IMR-90 (cell line): Measurements from ENCODE around the gene SUN1. TPM values are rescaled to one million over a fixed set of nuclear protein-coding genes. Genes with fewer than 3 reads are reported as not detected.

Experiments used
- ATAC-seq: fragments of 200-7000 bp; cut with Tn5 transposase; 2 replicates; pipeline ENCODE4 v1.9.1; 2020; ENCODE audit warnings: low read depth, mild to moderate bottlenecking, moderate library complexity
- BruUV-seq: library from RNA; stranded (reverse); fragments of 400-500 nt; replicated peaks from 2 replicates; lab custom pipeline; 2021; lab: Mats Ljungman, UMichigan
- CTCF ChIA-PET: fragments of 300-600 bp; formaldehyde crosslinking; extraction: SDS; loops from one replicate; lab custom pipeline; 2021; ENCODE audit warnings: antibody characterized with exemption; lab: Yijun Ruan, JAX
- POLR2A ChIA-PET: fragments of 300-600 bp; sonication (Branson Sonifier 250); formaldehyde crosslinking; loops from one replicate; lab custom pipeline; 2022; ENCODE audit warnings: antibody characterized with exemption; ENCODE audit not compliant: unreplicated experiment; lab: Charles Lee
- DNase-seq: peaks from one replicate; pipeline ENCODE4 v3.0.0; 2013
- H2AFZ ChIP-seq: replicated peaks from 2 replicates; pipeline ENCODE3; 2013; ENCODE audit warnings: low read length, mild to moderate bottlenecking; ENCODE audit not compliant: poor library complexity
- H2AK5ac ChIP-seq: 2 replicates; pipeline ENCODE4 v1.6.1; 2013; ENCODE audit warnings: low read depth, low read length, inconsistent platforms
- H2AK9ac ChIP-seq: replicated peaks from 2 replicates; pipeline ENCODE3; 2013; ENCODE audit warnings: mild to moderate bottlenecking, low read depth, low read length, moderate library complexity; ENCODE audit not compliant: poor library complexity
- H2BK120ac ChIP-seq: 2 replicates; pipeline ENCODE4 v1.6.1; 2013; ENCODE audit warnings: low read depth, low read length, inconsistent platforms
- H2BK15ac ChIP-seq: 3 replicates; pipeline ENCODE4 v1.6.1; 2013; ENCODE audit warnings: low read depth, low read length, inconsistent platforms
- H2BK20ac ChIP-seq: 2 replicates; pipeline ENCODE4 v1.6.1; 2013; ENCODE audit warnings: low read depth, mild to moderate bottlenecking, inconsistent platforms, low read length, moderate library complexity
- H2BK5ac ChIP-seq: 2 replicates; pipeline ENCODE4 v1.6.1; 2013; ENCODE audit warnings: mild to moderate bottlenecking, low read depth, low read length, inconsistent platforms; ENCODE audit not compliant: poor library complexity, severe bottlenecking
- H3K14ac ChIP-seq: replicated peaks from 2 replicates; pipeline ENCODE4 v1.6.1; 2013; ENCODE audit warnings: low read depth, low read length, inconsistent platforms
- H3K18ac ChIP-seq: 2 replicates; pipeline ENCODE4 v1.6.1; 2013; ENCODE audit warnings: low read depth, low read length, control low read depth
- H3K23ac ChIP-seq: 2 replicates; pipeline ENCODE4 v1.6.1; 2013; ENCODE audit warnings: low read depth, low read length, inconsistent platforms
- H3K27ac ChIP-seq: 2 replicates; pipeline ENCODE4 v1.5.1; 2013; ENCODE audit warnings: mild to moderate bottlenecking, control low read depth, low read length; ENCODE audit not compliant: insufficient read depth
- H3K27me3 ChIP-seq: 2 replicates; pipeline ENCODE4 v1.6.1; 2013; ENCODE audit warnings: low read length; ENCODE audit not compliant: control insufficient read depth, insufficient read depth
- H3K36me3 ChIP-seq: 2 replicates; pipeline ENCODE4 v1.6.1; 2013; ENCODE audit warnings: low read length, mixed read lengths; ENCODE audit not compliant: control insufficient read depth, insufficient read depth
- H3K4ac ChIP-seq: 2 replicates; pipeline ENCODE4 v1.6.1; 2013; ENCODE audit warnings: low read depth, low read length, inconsistent platforms
- H3K4me1 ChIP-seq: 2 replicates; pipeline ENCODE4 v1.6.1; 2013; ENCODE audit warnings: low read length, mixed read lengths; ENCODE audit not compliant: control insufficient read depth, insufficient read depth
- H3K4me2 ChIP-seq: 2 replicates; pipeline ENCODE4 v1.6.1; 2013; ENCODE audit warnings: low read depth, mild to moderate bottlenecking, control low read depth, low read length, moderate library complexity
- H3K4me3 ChIP-seq: 2 replicates; pipeline ENCODE4 v1.5.1; 2013; ENCODE audit warnings: low read depth, mild to moderate bottlenecking, control low read depth, low read length, moderate library complexity; ENCODE audit not compliant: insufficient read depth
- H3K56ac ChIP-seq: 2 replicates; pipeline ENCODE4 v1.6.1; 2013; ENCODE audit warnings: low read length, inconsistent platforms; ENCODE audit not compliant: insufficient read depth; ENCODE audit errors: extremely low read depth
- H3K79me1 ChIP-seq, 2 experiments: 2 replicates each; pipeline ENCODE4 v1.6.1; 2013; ENCODE audit warnings: low read length in 2 of 2, inconsistent platforms in 1 of 2, low read depth in 1 of 2
- H3K9ac ChIP-seq: 2 replicates; pipeline ENCODE4 v1.6.1; 2013; ENCODE audit warnings: low read depth, low read length, control low read depth
- H3K9me1 ChIP-seq: 2 replicates; pipeline ENCODE4 v1.6.1; 2013; ENCODE audit warnings: low read length, inconsistent platforms; ENCODE audit not compliant: insufficient read depth
- H3K9me3 ChIP-seq: 2 replicates; pipeline ENCODE4 v1.6.1; 2013; ENCODE audit warnings: low read length; ENCODE audit not compliant: control insufficient read depth, insufficient read depth
- H4K20me1 ChIP-seq: 2 replicates; pipeline ENCODE4 v1.6.1; 2013; ENCODE audit warnings: low read length, inconsistent platforms; ENCODE audit not compliant: insufficient read depth
- H4K5ac ChIP-seq: 2 replicates; pipeline ENCODE4 v1.6.1; 2013; ENCODE audit warnings: mild to moderate bottlenecking, low read depth, low read length, control low read depth
- H4K8ac ChIP-seq, 2 experiments: 2 replicates each; pipeline ENCODE4 v1.6.1; 2013; ENCODE audit warnings: low read depth in 2 of 2, low read length in 2 of 2, control low read depth in 1 of 2, inconsistent platforms in 1 of 2
- H4K91ac ChIP-seq: 2 replicates; pipeline ENCODE4 v1.6.1; 2013; ENCODE audit warnings: low read depth, low read length, inconsistent platforms; ENCODE audit not compliant: insufficient read depth
- BHLHE40 ChIP-seq: fragments of 150-350 bp; IDR thresholded peaks from 2 replicates; pipeline ENCODE4 v1.6.1; 2016; ENCODE audit warnings: mild to moderate bottlenecking, low read depth, low read length
- CEBPB ChIP-seq: IDR thresholded peaks from 2 replicates; pipeline ENCODE4 v1.6.1; 2012; ENCODE audit warnings: low read depth, low read length, improper control_type of control experiment
- CHD1 ChIP-seq: IDR thresholded peaks from 2 replicates; pipeline ENCODE4 v1.6.1; 2012; ENCODE audit warnings: low read depth, low read length, improper control_type of control experiment
- CTCF ChIP-seq: conservative IDR thresholded peaks from 2 replicates; pipeline ENCODE4 v1.5.1; 2012; ENCODE audit warnings: mild to moderate bottlenecking, low read depth, low read length, improper control_type of control experiment
- ELK1 ChIP-seq: fragments of 150-350 bp; IDR thresholded peaks from 2 replicates; pipeline ENCODE4 v1.6.1; 2016; ENCODE audit warnings: low read depth, mild to moderate bottlenecking, low read length, moderate library complexity, borderline replicate concordance
- FOS ChIP-seq: fragments of 150-350 bp; IDR thresholded peaks from 2 replicates; pipeline ENCODE4 v1.6.1; 2016; ENCODE audit warnings: low read depth, low read length
- MAFK ChIP-seq: IDR thresholded peaks from 2 replicates; pipeline ENCODE4 v1.6.1; 2012; ENCODE audit warnings: low read depth, low read length, improper control_type of control experiment
- MAZ ChIP-seq: IDR thresholded peaks from 2 replicates; pipeline ENCODE4 v1.6.1; 2012; ENCODE audit warnings: low read depth, mild to moderate bottlenecking, low read length, improper control_type of control experiment, moderate library complexity, borderline replicate concordance
- MXI1 ChIP-seq: IDR thresholded peaks from 2 replicates; pipeline ENCODE4 v1.6.1; 2012; ENCODE audit warnings: low read depth, mild to moderate bottlenecking, low read length, moderate library complexity, borderline replicate concordance
- NFE2L2 ChIP-seq: fragments of 150-350 bp; IDR thresholded peaks from 2 replicates; pipeline ENCODE4 v1.6.1; 2016; ENCODE audit warnings: low read depth, mild to moderate bottlenecking, low read length
- POLR2A ChIP-seq: IDR thresholded peaks from 2 replicates; pipeline ENCODE4 v1.6.1; 2012; ENCODE audit warnings: mild to moderate bottlenecking, low read depth, low read length
- RAD21 ChIP-seq: IDR thresholded peaks from 2 replicates; pipeline ENCODE4 v1.6.1; 2012; ENCODE audit warnings: low read length, improper control_type of control experiment
- RCOR1 ChIP-seq: IDR thresholded peaks from 2 replicates; pipeline ENCODE4 v1.6.1; 2012; ENCODE audit warnings: mild to moderate bottlenecking, low read length, improper control_type of control experiment; ENCODE audit not compliant: insufficient replicate concordance
- RFX5 ChIP-seq: IDR thresholded peaks from 2 replicates; pipeline ENCODE4 v1.8.0; 2012; ENCODE audit warnings: low read depth, mild to moderate bottlenecking, low read length, moderate library complexity
- SMC3 ChIP-seq: fragments of 150-350 bp; IDR thresholded peaks from 2 replicates; pipeline ENCODE4 v1.6.1; 2016; ENCODE audit warnings: low read depth, mild to moderate bottlenecking, antibody characterized with exemption, low read length, moderate library complexity
- USF2 ChIP-seq: fragments of 150-350 bp; IDR thresholded peaks from 2 replicates; pipeline ENCODE4 v1.6.1; 2017; ENCODE audit warnings: mild to moderate bottlenecking, antibody characterized with exemption, low read length, low read depth
- WGBS, 2 experiments: methylation state at CpG; one replicate each; pipeline versions ENCODE4 v1.1.5 to v1.1.7; 2013; ENCODE audit warnings: missing lambda C conversion rate in 2 of 2; ENCODE audit not compliant: insufficient read length in 1 of 2; ENCODE audit errors: extremely low coverage in 2 of 2; 5-methylcytosine and 5-hydroxymethylcytosine counted together
- dilution Hi-C: fragments of 300-500 bp; cut with HindIII; formaldehyde crosslinking; loops from one replicate; pipeline ENCODE4 v1.14.3; 2018; ENCODE audit warnings: low sequenced_read_pairs; ENCODE audit not compliant: unreplicated experiment
- in situ Hi-C: fragments of 300-500 bp; cut with MboI; formaldehyde crosslinking; loops from 3 replicates; pipeline ENCODE4 v1.14.3; 2019; ENCODE audit warnings: low sequenced_read_pairs, inconsistent platforms, mixed read lengths
- intact Hi-C: fragments of 100-400 bp; cut with micrococcal nuclease; formaldehyde crosslinking; loops from 2 replicates; pipeline ENCODE4 v1.10.0; 2022
- polyA plus RNA-seq, 3 experiments: library from polyadenylated mRNA; depleted of rRNA; stranded (reverse); fragments of >200 nt; gene quantifications; 2 replicates each; pipeline ENCODE4 v1.2.3, GENCODE V29; 2012; ENCODE audit warnings: low replicate concordance in 1 of 3
- total RNA-seq: library from RNA; depleted of rRNA; stranded (reverse); fragments of >200 nt; gene quantifications from 2 replicates; pipeline ENCODE4 v1.2.3, GENCODE V29; 2012

Gene SUN1
- total and polyA plus RNA-seq, 2 of the 4 experiments (the other 2 are of a cell fraction) = 113 to 239 TPM

- DNase-seq = no peak
- 0 out of 3 replicates have a peak overlapping the region, but pooled peaks have one; percentile 1 for H2BK15ac ChIP-seq
- H3K4me1 ChIP-seq = peaks cover 19% of the 10 kb centered on the region
- peaks cover 6 to 69% of the 10 kb centered on the region in 2 experiments for H3K79me1 ChIP-seq
- no peak overlapping the region for H3K56ac ChIP-seq
- H3K9me1 ChIP-seq = peaks cover 38% of the 10 kb centered on the region
- dilution Hi-C loops (no loop called here), intact Hi-C loops (no loop called here), in situ Hi-C loops (no loop called here)
- no peaks in the 10 kb centered on the region for H3K27me3 ChIP-seq
- peaks cover 3% of the 10 kb centered on the region for H3K36me3 ChIP-seq
- TF ChIP-seq NFE2L2 = no peak
- TF ChIP-seq RAD21 = no peak
- no peak for TF ChIP-seq USF2
- no peak for TF ChIP-seq RCOR1
- no peak for TF ChIP-seq CHD1
- TF ChIP-seq POLR2A = no peak
- no peak for TF ChIP-seq CEBPB
- TF ChIP-seq BHLHE40 = no peak
- no peak for TF ChIP-seq MAFK
- no peak for TF ChIP-seq SMC3
- TF ChIP-seq MAZ = no peak
- TF ChIP-seq ELK1 = no peak
- no peak for TF ChIP-seq FOS
- TF ChIP-seq RFX5 = no peak
- no peak for TF ChIP-seq MXI1
- no peak for TF ChIP-seq CTCF
- no peak overlapping the region for H3K4me3 ChIP-seq
- H4K91ac ChIP-seq = 0 out of 2 replicates have a peak overlapping the region, but pooled peaks have one; percentile 6
- BruUV-seq = no TSS peak
- ATAC-seq = no peak
- no peak overlapping the region; the same call in 1 of the 2 replicates for H3K14ac ChIP-seq
- H3K4ac ChIP-seq = peak overlapping the region; percentile 58
- H2BK120ac ChIP-seq = no peak overlapping the region
- CTCF ChIA-PET = no interaction called here
- no peak overlapping the region for H3K4me2 ChIP-seq
- no peak overlapping the region for H2AFZ ChIP-seq
- H4K5ac ChIP-seq = no peak overlapping the region
- H2BK5ac ChIP-seq = no peak overlapping the region
- peak overlapping the region; percentile 51 for H2BK20ac ChIP-seq
- no peak overlapping the region for H3K9ac ChIP-seq
- H3K27ac ChIP-seq = no peak overlapping the region
- H4K20me1 ChIP-seq = peaks cover 51% of the 10 kb centered on the region
- peak overlapping the region in 1 of 2 experiments; percentile 8; a peak in 1 of 4 replicates for H4K8ac ChIP-seq
- H3K18ac ChIP-seq = no peak overlapping the region
- WGBS, 2 experiments = 93% methylated on average over 6 of the region's 8 CpGs; no CpG with 5 or more reads in 1 of the 2 experiments
- peak overlapping the region; percentile 89 for H3K23ac ChIP-seq
- peak overlapping the region; percentile 65 for H2AK9ac ChIP-seq
- H3K9me3 ChIP-seq = no peaks in the 10 kb centered on the region
- H2AK5ac ChIP-seq = peak overlapping the region; percentile 54; the same call in 1 of the 2 replicates
- POLR2A ChIA-PET = no interaction called here
Observed at GRCh38 chr7:823649-824048, 8.6 kb upstream of the SUN1 start.
